OCI-LY1 (cell line): ENCODE measurements around the gene MKKS.

Experiments used
- CTCF ChIP-seq: fragments of 200-600 bp; sonication (generic), shearing (Covaris generic); IDR thresholded peaks from 2 replicates; pipeline ENCODE4 v1.5.1; 2017; ENCODE audit warnings: mild to moderate bottlenecking, antibody characterized with exemption, low read length, moderate library complexity, mixed read lengths
- EZH2 ChIP-seq: fragments of 200-600 bp; sonication (generic), shearing (Covaris generic); IDR thresholded peaks from 2 replicates; pipeline ENCODE4 v1.8.0; 2017; ENCODE audit warnings: borderline replicate concordance, mixed run types, mild to moderate bottlenecking, antibody characterized with exemption, low read length, moderate library complexity, mixed read lengths

DNA sequence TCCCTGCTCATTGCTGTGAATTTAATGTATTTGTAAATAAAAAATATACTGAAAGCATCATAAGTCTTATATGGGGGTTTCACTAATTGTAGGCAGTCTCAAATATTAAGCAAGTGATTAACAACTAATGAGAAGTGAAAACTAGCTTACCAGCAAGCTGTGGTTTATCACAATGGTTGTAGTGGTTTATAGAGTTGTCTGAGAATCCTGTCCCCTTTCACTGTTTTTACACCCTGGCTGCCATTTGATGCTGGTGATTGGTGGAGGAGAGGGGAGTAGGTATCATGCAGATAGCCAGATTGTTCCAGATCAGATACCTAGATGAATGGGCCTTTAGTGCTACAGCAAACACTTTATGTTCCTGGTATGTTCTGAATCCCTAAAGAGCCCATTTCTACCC, 6.0 kb downstream of the MKKS start:
- TF ChIP-seq CTCF (no peak), EZH2 (no peak)
